HG03558 (cell line): ENCODE measurements around the gene KRAS.

Experiments
- ATAC-seq: cut with Tn5 transposase; IDR thresholded peaks from one replicate; pipeline ENCODE4 v1.9.1; 2021; ENCODE audit warnings: moderate number of reproducible peaks; ENCODE audit not compliant: unreplicated experiment; ENCODE audit errors: extremely low read depth

Gene KRAS

DNA sequence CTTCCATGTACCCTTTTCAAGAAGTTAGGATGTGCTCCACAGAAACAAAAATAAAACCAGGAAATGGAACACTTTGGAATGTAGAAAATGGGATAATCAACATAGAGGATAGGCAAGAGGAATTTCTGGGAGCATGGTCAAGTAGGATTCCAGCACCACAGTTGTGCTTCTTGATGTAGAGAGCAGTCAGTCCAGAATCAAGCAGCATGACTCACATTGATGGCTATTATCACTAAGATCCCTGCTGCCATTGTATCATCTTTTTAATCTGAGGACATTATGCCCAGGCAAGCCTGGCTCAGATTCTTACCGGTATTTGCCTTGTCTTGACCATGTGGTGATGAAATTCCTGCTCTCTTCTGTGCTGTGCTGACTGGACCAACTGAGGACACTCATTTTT lies 50.0 kb downstream of the KRAS start:
- no peak for ATAC-seq

DNA sequence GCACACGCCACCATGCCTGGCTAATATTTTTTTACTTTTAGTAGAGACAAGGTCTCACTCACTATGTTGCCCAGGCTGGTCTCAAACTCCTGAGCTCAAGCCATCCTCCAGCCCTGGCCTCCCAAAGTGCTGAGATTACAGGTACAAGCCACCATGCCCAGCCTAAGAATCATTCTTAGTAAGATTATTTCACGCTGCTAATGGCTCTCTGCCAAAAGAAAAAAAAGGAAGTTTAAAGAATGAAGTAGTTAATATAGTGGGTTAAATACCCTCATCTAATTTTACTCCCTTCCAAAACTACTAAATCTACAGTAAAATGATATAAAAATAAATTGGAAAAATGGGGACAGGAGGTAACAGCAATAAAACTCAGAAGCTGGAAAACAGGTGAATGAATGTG lies 53.1 kb downstream of the KRAS start:
- ATAC-seq, result no peak

DNA sequence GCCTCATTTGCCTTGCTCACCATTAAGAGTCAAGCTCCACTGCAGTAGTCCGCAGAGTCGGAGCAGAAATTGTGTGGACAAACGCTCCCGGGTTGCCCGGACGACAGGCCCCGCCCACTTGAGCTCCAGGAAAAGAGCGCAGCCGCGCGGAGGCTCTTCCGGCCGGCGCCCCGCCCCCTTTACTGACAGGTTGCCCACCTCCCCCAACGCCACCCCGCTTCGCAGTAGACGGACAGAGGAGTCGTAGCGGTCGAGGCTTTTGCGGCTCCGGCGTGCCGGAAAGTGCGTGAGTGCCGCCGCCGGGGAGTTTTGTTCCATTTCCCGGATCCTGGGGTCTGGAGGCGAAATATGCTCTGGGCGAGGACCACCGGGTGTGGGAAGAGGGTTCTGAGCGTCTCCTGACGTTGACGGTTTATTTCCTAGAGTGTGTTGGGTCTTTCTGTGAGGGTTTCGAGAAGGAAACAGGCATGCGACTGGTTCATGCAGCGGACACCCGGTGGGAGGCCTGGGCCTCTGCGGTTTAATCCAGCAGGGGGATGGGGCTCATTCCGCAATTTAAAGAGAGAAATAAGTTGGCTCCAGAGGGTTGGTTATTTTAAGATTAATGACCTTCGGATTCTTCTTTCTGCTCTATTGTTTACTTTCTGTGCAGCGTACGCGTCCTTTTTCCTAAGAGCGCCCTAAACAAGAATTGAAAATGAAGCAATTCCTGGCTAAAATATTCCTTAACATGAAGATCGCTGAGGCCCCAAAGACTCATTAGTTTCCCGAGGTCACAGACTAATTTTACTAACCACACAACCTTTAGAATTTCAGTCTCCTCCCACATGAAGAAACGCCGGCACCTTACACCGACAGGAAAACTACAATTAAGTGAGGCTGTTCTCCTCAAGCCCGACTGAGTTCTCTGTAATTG lies 55.4 kb downstream of the KRAS start, which contains the start of the genes DNAI7 and ETFRF1:
Gene DNAI7, minus strand, starts transcription at position 105 of the 916 bp plus-strand sequence. Its CDS starts 82 bp downstream, at position 23.
Gene ETFRF1, plus strand, starts transcription at position 182 of the 916 bp plus-strand sequence. CDS start 8,720 bp downstream, outside the sequence.
- ATAC-seq, result peak; percentile 49

DNA sequence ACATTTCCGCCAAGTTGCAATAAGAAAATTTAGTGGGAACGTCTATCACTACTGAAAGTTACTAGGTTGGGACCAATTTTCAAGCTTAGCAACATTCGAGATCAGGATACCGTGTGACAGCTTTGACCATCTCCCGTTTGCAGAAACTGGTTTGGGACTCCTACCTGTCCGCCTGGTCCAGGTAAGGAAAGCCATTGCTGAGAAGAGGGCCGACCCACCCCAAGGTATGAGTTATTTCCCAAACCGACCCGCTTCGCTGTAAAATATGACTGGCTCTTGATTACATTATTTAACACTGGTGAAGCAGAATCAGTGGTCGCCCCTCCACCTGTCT lies 56.0 kb downstream of the KRAS start:
- no peak for ATAC-seq

DNA sequence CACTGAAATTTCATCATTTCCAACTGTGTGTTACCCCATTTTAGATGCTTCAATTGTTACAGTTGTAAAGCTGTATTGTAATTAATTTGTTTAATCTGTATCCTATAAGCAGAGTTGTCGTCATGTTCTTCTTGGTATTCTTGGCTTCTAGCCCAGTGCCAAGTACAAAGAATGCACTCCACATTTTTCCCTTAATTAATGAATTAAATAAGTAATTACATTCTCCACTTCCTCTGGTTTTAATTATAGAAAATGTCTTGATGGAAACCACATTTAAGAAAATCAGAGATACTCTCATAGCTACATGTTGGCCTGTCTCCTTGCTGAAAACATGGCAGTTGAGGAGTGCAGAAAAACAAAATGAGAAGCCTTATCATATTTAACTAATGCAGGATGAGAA lies 56.5 kb downstream of the KRAS start:
- no peak for ATAC-seq

DNA sequence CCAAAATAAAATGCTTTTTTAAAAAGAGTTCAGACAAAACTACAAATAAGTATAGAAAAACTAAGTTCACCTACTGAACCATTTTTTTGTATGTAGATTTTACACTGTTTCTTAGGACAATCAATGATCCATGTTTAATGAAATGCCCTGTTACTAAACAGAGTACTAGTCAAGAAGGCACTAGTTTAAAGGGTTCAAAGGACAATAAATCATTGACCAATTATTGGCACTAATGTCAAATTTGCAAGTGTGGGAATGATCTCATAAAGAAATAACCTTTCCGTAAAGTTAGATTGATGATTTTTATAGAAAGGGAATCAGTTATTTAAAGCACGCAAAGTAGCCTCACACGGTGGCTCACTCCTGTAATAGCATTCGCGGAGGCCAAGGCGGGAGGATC lies 59.9 kb downstream of the KRAS start:
- no peak for ATAC-seq

DNA sequence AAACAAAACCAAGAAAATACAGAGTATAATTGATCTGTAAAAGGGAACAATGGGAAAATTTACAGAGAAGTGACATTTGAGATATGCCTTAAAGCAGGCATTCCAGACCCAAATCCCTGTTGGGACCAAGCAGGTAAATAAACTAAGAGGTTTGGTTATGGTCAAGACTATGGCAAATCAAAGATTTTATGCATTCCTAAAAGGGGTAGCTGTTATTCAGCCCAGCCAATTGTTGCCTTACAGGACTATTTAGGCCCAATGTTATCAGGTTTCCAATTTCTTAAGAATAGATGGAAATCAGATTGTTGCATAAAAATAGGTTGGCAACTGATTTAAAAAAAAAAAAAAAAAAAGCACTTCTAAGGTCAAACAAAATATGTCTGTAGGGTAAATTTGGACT lies 61.1 kb downstream of the KRAS start:
- ATAC-seq, result no peak

DNA sequence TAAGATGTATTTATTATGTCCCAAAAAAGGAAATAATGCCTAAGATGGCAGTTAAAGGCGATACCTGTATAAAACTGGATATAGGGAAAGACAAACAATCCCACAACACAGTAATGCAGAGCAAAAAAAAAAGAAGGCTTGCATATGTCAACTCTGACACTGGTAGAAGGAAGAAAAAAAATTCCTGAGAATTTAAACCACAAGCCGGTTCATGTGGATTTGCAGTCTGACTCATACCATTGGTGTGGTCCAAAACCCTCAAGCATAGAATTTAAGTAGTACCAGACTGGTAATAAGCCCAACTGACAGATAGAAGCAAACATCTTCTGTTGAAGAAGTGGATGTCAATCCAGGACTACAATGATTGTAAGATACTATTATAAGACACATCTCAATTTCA lies 62.9 kb downstream of the KRAS start:
- ATAC-seq, result no peak

DNA sequence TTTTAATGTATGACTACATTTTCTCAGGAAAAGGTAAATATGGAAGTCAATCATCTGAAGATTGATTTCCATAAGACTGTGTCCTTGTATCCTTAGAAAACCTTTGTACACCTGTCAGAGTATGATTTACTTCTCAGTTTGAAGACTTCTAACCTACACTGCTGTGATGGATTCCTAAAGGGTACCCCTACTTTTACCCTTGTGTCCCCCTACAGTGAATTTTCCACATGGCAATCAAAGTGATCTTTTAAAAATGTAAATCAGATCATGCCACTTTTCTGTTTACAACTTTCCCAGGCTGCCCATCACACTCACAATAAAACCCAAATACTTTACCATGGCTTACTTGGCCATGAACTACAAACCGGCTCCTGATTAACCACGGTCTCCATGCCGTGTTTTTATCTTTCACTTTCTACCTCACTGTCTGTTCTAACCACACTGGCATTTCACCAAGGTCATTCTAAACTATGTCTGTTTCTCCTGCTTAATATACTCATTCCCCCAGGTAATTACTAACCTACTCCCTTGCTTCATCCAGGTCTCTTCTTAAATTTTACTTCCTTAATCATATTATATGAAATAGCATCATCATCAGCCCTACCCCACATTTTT lies 63.8 kb downstream of the KRAS start:
- peak; percentile 41 for ATAC-seq

DNA sequence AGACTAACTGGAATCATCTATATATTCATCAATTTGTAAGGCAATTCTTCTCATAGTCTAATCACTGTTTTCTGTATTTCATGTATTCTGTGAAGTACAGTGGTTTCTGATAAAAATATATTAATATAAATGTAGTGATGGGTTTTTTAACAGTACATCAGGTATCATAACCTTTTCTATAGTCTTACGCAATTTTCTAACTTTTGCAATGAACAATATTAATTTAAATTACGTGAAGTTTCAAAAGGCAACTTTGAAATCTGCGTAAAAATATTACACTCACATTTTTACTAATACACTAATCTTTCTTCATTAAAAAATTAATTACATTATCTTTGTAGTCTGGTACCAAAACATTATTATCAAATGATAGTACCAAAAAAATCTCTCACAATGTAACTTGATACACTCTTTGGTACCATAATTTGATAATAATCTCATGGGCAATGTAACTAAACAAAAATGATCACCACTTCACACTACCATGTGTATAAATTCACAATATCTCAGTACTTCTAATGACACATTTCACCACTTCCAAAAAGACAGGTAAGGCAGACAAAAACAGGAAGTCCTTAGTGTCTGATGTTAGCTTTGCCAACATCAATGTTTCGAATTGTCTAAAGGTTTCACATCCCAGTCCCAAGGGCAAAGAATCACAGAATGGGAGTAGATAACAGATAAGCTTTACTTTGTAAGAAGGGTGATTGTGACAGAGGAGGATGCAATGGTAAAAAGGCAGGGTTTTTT lies 64.5 kb downstream of the KRAS start:
- peak; percentile 43 for ATAC-seq

DNA sequence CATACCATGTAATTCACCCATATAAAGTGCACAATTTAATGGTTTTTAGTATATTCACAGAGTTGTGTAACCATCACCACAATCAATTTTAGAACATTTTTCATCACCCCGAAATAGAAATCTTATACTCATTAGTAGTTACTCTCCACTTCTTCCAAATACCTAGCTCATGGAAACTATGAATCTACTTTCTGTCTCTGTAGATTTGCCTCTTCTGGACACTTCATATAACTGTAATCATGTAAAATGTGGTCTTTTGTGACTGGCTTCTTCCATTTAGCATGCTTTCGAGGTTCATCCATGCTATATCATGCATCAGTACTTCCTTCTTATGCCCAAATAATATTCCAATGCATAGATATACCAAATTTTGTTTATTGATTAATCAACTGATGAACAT lies 66.6 kb downstream of the KRAS start:
- no peak for ATAC-seq

DNA sequence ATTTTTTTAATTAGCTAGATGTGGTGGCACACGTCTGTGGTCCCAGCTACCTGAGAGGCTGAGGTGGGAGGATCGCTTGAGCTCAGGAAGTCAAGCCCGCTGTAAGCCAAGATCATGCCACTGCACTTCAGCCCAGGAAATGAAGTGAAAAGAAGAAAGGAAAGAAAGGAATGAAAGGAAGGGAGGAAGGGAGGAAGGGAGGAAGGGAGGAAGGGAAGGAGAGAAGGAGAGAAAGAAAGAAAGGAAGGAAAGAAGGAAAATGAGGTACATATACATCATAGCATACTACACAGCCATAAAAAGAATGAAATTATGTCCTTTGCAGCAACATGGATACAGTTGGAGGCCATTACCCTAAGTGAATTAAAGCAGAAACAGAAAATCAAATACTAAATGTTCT lies 68.0 kb downstream of the KRAS start:
- no peak for ATAC-seq

DNA sequence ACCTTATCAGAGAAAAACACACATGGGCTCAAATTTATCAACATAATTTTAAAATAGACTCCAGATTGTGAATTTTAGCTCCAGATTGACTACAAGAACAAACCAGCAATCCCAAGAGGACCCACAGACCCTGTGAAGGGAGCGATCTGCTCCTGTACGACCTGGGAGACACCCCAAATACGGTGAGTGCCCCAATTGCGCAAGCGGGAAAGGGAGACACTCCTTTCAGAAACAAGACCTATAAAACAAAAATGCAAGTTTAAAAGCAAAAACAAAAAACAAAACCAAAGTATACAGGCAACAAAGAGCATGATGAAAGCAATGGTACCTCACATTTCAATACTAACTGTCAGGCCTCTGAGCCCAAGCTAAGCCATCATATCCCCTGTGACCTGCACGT lies 87.9 kb downstream of the KRAS start:
- no peak for ATAC-seq

DNA sequence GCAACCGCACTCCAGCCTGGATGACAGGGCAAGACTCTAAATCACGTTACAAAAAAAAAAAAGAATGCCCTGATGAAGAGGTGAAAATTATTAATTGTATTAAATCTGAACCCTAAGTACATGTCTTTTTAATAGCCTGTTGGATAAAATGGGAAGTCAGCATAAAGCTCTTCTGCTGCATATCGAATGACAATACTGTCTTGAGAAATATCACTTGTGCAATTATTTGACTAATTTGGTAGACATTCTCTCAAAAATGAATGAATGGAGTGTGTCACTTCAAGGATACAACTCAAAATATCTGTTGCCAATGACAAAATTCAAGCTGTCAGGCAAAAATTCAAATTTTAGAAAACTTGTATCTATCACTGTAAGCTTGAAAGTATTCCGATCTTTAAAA lies 94.7 kb downstream of the KRAS start:
- ATAC-seq, result no peak

DNA sequence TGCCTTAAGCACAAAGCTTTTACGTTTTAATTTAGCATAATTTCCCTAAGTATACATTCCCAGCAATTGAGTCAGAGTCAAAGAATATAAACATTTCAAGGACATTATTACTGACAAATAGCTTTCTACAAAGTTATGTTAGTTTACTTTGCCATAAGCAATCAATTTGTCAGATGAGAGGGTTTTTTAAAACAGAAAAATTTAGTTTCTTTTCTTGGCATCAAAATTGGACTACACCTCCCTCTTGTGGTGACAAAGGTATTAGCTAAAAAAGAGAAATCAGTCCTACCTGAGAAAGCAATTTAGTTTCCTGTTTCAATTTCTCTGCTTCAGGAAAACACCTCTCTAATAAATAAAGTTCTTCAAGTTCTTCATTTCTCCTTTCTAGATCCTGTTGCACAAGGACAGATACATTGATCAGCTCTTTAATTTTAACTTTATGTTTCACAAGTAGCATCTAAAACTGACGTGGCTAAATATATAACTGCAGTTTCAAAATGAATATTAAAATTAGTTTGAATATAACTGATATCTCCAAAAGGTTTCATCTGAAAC lies 95.6 kb downstream of the KRAS start:
- ATAC-seq, result no peak
